HL-60 (cell line): ENCODE results near the gene HOXB2.

Experiments used
- CTCF ChIP-seq: IDR thresholded peaks from one replicate; pipeline ENCODE4 v1.5.1; 2011; ENCODE audit warnings: low read length, control low read depth, inconsistent platforms; ENCODE audit not compliant: insufficient read depth
- GABPA ChIP-seq: IDR thresholded peaks from 2 replicates; pipeline ENCODE4 v1.6.1; 2012; ENCODE audit warnings: low read depth
- POLR2AphosphoS5 ChIP-seq: IDR thresholded peaks from 2 replicates; pipeline ENCODE4 v1.6.1; 2012; ENCODE audit warnings: low read depth
- REST ChIP-seq: IDR thresholded peaks from 2 replicates; pipeline ENCODE4 v1.6.1; 2012; ENCODE audit warnings: low read depth; ENCODE audit not compliant: insufficient replicate concordance
- SPI1 ChIP-seq: IDR thresholded peaks from 2 replicates; pipeline ENCODE4 v1.6.1; 2012; ENCODE audit warnings: low read depth, mild to moderate bottlenecking, borderline replicate concordance

- TF ChIP-seq CTCF = no peak
- no peak for TF ChIP-seq POLR2AphosphoS5
- TF ChIP-seq REST = no peak
- no peak for TF ChIP-seq GABPA
- no peak for TF ChIP-seq SPI1
Measured at GRCh38 chr17:48570325-48571023, 25.6 kb upstream of the HOXB2 start.
